PFSK-1 (cell line): ENCODE results near the gene CKAP4.

Experiments used
- FOXP2 ChIP-seq: optimal IDR thresholded peaks from 2 replicates; pipeline ENCODE3; 2011; ENCODE audit warnings: borderline replicate concordance, control low read depth, inconsistent platforms; ENCODE audit not compliant: insufficient read depth; ENCODE audit errors: extremely low read length, extremely low read depth
- POLR2AphosphoS5 ChIP-seq: IDR thresholded peaks from 2 replicates; pipeline ENCODE4 v1.6.1; 2012; ENCODE audit warnings: low read depth, mild to moderate bottlenecking, control low read depth, low read length, moderate library complexity
- REST ChIP-seq, 2 experiments: IDR thresholded peaks; 2 replicates each; pipeline versions ENCODE4 v1.6.1 to v1.8.0; 2011 to 2012; ENCODE audit warnings: low read depth in 2 of 2, low read length in 2 of 2, control low read depth in 1 of 2, inconsistent platforms in 1 of 2, mild to moderate bottlenecking in 1 of 2, moderate library complexity in 1 of 2; ENCODE audit not compliant: insufficient read depth in 1 of 2
- SIN3A ChIP-seq: IDR thresholded peaks from 2 replicates; pipeline ENCODE4 v1.6.1; 2012; ENCODE audit warnings: mild to moderate bottlenecking, low read length, moderate library complexity, borderline replicate concordance; ENCODE audit not compliant: insufficient read depth
- TAF1 ChIP-seq: IDR thresholded peaks from 2 replicates; pipeline ENCODE4 v1.6.1; 2012; ENCODE audit warnings: low read length, control low read depth, borderline replicate concordance; ENCODE audit not compliant: insufficient read depth

The CKAP4 gene

DNA sequence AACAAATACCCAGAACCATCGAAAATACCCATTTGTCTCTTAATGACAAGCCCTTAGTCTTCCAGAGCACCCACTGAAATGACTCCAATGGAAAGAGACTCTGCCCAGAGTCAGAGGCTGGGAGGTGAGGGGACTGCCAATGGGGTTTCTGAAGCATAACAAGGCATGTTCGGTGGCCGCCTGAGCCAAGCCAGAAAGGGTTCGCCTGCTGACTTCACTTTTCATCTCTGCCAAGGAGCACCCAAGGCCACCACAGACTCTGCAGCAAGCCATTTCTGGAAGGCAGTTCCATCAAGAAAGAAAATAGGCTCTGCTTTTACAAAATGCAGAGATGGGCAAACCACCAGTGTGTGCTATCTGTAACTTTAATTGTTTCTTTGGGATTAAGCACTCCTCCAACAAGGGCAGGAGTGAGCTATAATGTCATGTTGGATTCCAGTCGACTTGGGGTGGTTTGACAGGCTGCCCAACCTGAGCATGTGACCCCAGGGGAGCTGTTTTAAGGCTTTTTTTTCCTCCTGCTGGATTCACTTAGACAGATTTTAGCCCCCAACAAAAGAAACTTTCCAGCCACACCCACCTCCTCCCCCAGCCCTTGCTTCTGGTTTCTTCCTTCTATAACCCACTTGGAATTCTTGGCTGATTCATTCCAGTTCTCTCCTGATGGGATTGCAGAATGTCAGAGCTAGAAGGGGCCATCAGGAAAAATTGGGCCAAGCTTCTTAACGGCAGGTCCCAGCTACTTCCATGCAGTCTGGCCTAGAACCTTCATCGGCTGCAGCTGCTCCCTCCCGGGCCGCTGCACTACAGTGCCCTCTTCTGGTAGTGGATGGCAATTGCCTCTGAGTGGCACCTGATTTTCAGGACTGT, 24.1 kb downstream of the CKAP4 start:
- no peak for TF ChIP-seq POLR2AphosphoS5
- TF ChIP-seq FOXP2, result no peak
- no peak for TF ChIP-seq SIN3A
- TF ChIP-seq TAF1, result no peak
- no peak for TF ChIP-seq REST (IDR thresholded peaks at IDR 0.05; ENCODE audit: insufficient read depth in 1 of 2, low read depth in 2 of 2, low read length in 2 of 2)

DNA sequence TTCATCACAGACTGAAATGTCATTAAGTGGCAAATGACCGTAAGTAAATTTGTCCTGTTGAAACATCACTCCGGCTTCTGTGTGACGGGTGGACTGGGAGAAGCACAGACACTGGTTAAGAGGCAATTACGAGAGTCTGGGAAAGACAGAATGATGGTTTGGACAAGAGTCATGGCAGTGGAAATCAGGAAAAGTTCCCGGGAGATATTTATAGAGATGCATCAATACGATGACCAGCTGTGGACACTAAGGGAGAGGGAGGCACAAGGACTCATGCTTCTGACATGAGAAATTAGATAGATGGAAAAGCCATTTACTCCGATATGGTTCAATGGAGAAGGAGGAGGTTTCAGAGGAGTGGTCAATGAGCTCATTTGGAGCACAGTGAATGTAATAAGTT, 27.3 kb downstream of the CKAP4 start:
- TF ChIP-seq POLR2AphosphoS5 (no peak), SIN3A (no peak), TAF1 (no peak), FOXP2 (no peak), REST (IDR thresholded peaks at IDR 0.05; ENCODE audit: insufficient read depth in 1 of 2, low read depth in 2 of 2, low read length in 2 of 2) (no peak)

- no peak for TF ChIP-seq POLR2AphosphoS5
- TF ChIP-seq TAF1, result no peak
- TF ChIP-seq FOXP2, result no peak
- TF ChIP-seq REST (IDR thresholded peaks at IDR 0.05; ENCODE audit: insufficient read depth in 1 of 2, low read depth in 2 of 2, low read length in 2 of 2), result no peak
- TF ChIP-seq SIN3A, result no peak
These were observed 28.8 kb downstream of the CKAP4 start for GRCh38 chr12:106219043-106219442.

- TF ChIP-seq FOXP2 (no peak), POLR2AphosphoS5 (no peak), REST (IDR thresholded peaks at IDR 0.05; ENCODE audit: insufficient read depth in 1 of 2, low read depth in 2 of 2, low read length in 2 of 2) (no peak), TAF1 (no peak), SIN3A (no peak)
These were observed 30.1 kb downstream of the CKAP4 start for GRCh38 chr12:106217706-106218105.

- TF ChIP-seq TAF1, result no peak
These were observed 33.2 kb downstream of the CKAP4 start for GRCh38 chr12:106214571-106214970.

- TF ChIP-seq REST (IDR thresholded peaks at IDR 0.05; ENCODE audit: insufficient read depth in 1 of 2, low read depth in 2 of 2, low read length in 2 of 2) (no peak), TAF1 (no peak), SIN3A (no peak)
These were observed 34.2 kb downstream of the CKAP4 start for GRCh38 chr12:106213662-106214061.
